GM21526 (cell line): ENCODE measurements around the gene FHOD3.
"Not testable (repeated sequence)": the region's sequence is repeated elsewhere in the genome, so short reads cannot be mapped to it uniquely, and the experiment has no call there.

Experiments
- ATAC-seq: cut with Tn5 transposase; IDR thresholded peaks from one replicate; pipeline ENCODE4 v1.9.1; 2021; ENCODE audit warnings: moderate library complexity; ENCODE audit not compliant: unreplicated experiment, low FRiP score

The FHOD3 gene

DNA sequence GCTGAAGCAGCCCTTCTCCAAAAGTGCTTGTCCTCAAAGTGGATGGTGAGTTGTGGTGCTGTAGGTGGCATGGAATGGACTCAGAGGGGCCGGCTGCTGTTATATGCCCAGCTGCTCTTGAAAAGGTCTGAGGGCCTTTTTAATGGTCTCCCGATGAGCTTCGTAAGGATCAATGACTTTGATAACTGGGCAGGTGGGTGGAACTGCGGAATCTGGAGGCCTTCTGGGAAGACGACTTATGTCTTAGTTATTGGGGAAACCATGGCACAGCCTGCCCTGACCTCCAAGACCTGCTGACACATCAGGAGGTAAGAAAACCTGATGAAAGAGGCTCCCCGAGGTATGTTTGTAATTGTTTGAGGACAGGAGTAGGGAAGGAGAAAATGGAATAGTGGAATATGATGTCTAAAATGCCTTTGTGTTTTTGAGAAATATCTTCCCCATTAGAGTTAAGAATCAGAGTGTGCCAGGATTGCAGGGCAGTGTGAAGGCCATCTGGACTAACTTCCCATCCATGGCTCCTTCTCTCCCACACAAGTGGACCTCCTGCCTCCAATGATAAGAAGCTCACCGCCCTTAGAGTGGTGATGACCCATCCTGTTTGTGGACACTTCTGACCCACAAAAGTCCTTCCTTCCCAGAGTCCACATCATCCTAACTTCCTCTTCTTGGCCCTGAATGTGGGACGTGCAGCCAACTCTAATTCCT lies 236.1 kb downstream of the FHOD3 start:
- ATAC-seq = no peak

- no peak for ATAC-seq
Observed at GRCh38 chr18:36534154-36534688, 236.7 kb downstream of the FHOD3 start.

- no peak for ATAC-seq
Observed at GRCh38 chr18:36535202-36535935, 237.9 kb downstream of the FHOD3 start.

- ATAC-seq = no peak
Observed at GRCh38 chr18:36536426-36536825, 238.9 kb downstream of the FHOD3 start.

DNA sequence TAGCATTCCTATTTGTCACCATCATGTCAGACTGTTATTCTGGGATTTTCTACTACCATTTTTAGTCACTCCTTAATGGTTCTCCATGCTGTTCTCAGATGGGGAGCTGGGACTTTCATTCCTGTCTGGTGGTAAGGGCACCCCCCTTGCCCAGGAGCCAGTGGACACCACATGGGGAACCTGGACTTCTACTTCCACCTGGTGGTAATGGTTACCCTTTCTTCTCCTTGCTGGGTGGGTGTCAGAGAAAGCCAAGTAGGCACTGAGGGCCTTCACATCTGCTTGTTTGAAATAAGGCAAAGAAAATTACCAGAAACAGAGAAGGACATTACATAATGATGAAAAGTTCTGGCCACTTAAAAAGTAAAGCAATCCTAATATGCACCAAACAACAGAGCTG lies 239.8 kb downstream of the FHOD3 start:
- ATAC-seq = no peak

DNA sequence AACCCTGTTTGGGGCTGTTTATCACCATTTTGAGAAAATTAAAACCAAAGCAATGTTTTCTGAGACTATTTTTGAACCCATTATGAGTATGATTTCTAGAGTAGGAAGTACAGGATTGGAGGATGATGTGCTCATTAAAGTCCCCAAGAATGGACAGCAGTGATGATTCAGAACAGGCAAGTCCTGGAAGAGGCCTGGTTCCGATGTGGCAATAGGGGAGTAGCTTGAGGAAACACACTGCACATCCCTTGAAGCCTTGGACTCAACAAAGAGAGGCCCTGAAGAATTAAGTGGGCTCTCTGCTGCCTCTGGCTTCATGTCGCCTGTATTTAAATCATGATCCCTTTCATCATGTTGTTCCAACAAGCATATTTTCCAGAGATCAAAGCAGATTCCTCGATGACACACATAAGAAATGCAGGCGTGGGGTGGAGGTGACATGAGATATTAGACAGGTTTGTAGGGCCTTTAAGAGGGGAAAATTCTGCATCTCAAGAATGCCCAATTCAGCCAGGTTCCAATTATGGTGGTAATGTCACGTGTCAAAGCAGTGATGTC lies 242.2 kb downstream of the FHOD3 start:
- ATAC-seq = no peak

- no peak for ATAC-seq
Observed at GRCh38 chr18:36543030-36543429, 245.5 kb downstream of the FHOD3 start.

- ATAC-seq = no peak
Observed at GRCh38 chr18:36543991-36544725, 246.6 kb downstream of the FHOD3 start.

GRCh38 chr18:36545821-36546427 lies 248.4 kb downstream of the FHOD3 start:
- ATAC-seq = no peak

DNA sequence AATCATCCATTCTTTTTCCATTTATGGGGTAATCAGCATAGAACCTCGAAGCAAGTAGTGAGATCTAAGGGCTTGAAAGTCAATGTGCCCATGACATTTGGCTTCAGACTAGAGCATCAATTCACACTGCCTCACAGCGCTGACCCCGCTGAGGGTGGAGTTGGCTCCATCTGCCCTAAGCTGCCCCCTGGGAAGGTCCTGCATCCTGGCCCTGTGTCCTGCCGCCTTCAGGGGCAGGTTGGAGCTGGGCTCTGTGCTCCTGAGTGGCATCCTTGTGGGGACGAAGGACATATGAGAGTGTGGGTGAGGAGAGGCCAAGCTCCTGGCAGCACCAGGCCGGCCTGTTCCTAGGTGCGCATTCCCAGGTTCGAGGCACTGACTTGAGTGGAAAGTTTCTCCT lies 249.4 kb downstream of the FHOD3 start:
- no peak for ATAC-seq

DNA sequence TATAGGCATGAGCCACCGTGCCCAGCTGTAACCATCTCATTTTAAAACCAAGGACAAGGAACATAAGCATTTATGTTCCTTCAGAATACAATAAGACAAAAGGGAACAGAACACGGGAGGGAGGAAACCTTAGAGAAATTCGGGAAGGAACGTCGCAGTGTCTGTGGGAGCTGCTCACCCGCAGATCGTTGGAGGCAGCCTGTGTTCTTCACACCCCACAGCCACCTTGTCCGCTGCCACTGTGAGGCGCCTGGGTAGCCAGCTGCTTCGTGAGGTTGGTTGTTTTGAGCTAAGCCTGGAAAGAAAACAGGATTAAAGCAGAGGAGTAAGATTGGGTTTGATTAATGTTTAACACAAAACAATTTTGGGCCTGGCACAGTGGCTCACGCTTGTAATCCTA lies 250.0 kb downstream of the FHOD3 start:
- no peak for ATAC-seq

DNA sequence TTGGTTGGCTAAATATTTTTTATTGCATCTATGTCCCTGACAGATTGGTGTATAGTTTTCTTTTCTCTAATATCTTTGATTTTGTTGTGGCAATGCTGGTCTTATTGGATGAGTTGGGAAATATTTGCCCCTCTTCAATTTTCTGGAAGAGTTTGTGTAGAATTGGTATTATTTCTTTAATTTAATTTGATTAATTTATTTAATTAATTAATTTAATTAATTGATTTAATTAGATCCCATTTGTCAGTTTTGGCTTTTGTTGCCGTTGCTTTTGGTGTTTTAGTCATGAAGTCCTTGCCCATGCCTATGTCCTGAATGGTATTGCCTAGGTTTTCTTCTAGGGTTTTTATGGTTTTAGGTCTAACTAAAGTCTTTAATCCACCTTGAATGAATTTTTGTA lies 253.8 kb downstream of the FHOD3 start:
- not testable (repeated sequence) for ATAC-seq

DNA sequence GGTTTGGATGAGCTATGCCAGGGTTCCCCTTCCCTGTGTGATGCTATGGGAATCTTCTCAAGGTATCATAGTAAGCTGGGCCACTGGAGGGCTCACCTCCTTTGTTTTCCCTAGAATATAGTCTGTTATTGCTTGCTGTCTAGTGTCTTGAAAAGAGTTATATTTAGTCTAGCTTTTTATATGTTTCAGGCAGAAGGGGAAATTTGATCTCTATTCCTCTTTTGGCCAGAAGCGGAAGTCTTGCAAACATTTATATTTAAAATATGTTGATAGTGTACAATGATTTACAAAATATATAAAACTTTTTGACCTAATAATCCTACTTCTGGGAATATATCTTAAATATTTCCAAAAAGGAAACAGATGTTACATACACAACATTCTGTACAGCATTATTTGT lies 260.7 kb downstream of the FHOD3 start:
- ATAC-seq = no peak

DNA sequence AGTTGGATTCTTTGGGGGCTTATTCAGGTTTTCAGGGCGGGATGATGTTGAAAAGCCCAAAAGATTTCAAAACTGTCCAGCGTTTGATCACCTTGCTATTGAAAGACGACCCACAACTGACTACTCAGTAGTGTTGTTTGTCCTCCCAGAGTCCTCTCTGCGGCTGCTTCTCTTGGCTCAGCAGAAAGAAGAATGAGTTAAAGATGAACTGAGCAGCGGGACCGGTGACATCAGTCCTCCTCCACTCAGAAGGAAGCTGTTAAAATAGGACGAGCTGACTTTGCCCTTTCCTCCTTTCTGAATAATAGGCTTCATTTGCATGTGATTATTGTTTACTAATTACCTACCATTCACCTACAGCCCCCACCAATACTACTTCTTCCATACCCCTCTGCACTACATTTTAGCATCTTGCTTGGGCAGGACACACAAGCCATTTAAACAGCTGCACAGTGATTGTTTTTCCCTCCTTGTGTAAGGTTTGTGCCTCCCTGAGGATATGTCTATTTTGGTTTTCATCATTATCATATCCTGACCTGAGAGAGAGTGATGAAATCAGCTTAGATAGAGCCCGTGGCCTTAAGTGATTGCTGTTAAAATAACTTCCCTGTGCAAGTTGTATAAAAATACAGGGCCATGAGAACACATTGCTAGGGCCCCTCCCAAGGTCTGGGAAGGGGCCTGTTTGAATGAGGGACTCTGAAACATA lies 261.8 kb downstream of the FHOD3 start:
- ATAC-seq = no peak

- no peak for ATAC-seq
Observed at GRCh38 chr18:36560187-36560586, 262.7 kb downstream of the FHOD3 start.

GRCh38 chr18:36561046-36561445 lies 263.5 kb downstream of the FHOD3 start:
- ATAC-seq = no peak

- ATAC-seq = no peak
Observed at GRCh38 chr18:36564841-36565240, 267.3 kb downstream of the FHOD3 start.

GRCh38 chr18:36567800-36568199 lies 270.3 kb downstream of the FHOD3 start:
- ATAC-seq = no peak

DNA sequence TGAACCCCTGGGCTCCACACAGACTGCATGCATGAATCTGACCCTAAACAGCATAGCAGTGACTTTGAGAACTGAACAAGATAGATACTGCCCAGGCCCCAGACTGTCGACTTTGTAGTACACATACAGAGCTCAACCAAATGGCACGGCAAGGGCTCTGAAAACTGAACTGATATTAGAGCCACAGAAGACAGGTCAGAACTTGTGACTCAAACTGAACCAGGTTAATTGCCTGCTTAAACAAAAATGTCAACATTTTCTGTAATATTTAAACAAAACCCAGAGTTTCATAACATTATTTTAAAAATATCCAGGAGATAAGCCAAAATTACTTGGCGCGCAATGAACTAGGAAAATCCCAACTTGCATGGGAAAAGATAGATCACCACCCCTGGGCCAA lies 271.0 kb downstream of the FHOD3 start:
- ATAC-seq = no peak
